ENCODE data around the gene ADCYAP1R1. TPM values are rescaled to one million over a fixed set of nuclear protein-coding genes. Genes with fewer than 3 reads are reported as not detected.

The ADCYAP1R1 gene
- total RNA-seq, 1 donor from 2014 or later = 1.8 TPM

- intact Hi-C loops (cut with DNase I) = no loop called here
- Histone ChIP-seq H3K27me3 (no peaks in the 10 kb centered on the region), H3K9me3 (no peaks in the 10 kb centered on the region), H3K4me1 (no peaks in the 10 kb centered on the region), H3K4me3 (no peak overlapping the region), H3K36me3 (no peaks in the 10 kb centered on the region), H3K27ac (no peak overlapping the region)
- no peak for TF ChIP-seq CTCF (IDR thresholded peaks at IDR 0.05)
- DNase-seq (no peak), ATAC-seq (no peak)
Observed at GRCh38 chr7:31101544-31101943, 49.4 kb downstream of the ADCYAP1R1 start.

DNA sequence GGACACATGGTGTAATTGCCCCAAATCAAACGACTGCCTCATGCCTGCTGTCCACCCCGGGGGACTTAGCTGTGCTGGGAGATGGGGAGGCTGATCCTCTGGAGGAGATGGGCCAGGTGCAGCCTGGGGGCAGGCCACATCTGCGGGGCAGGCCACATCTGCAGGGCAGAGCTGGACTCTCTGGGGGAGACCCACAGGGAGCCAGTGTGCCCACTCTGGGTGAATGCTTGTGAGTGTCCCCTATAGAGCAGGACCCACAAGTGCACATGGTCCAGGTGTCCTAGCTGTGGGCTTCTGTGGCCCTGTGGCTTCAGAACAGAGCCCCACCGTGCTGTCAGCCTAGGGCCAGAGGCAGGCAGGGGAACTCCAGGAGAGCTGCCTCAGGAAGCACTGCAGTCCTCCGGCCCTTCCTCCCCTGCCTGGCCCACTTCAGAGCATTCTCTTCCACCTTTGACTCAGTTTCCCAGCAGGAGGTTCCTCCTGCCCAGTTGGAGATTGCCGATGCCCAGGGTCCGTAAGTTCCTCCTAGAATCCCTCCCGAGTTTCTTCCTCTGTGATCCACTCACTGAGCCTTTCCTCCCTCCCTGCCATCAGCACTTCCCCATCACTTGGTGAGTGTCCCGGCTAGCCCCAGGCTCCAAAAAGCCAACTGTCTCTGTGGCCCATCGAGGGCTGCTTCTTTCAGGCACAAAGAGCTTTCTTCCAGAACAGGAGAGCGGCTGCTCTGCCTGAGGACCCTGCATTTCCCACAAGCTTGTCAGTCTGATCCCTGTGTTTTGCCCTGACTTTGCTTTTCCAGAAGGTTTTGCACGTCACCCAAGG is 50.3 kb downstream of the ADCYAP1R1 start:
- no peak overlapping the region for H3K27ac ChIP-seq
- no peak overlapping the region for H3K4me3 ChIP-seq
- peak; percentile 7 for ATAC-seq
- H3K36me3 ChIP-seq = no peaks in the 10 kb centered on the region
- no peaks in the 10 kb centered on the region for H3K9me3 ChIP-seq
- TF ChIP-seq CTCF (IDR thresholded peaks at IDR 0.05) = no peak
- no peaks in the 10 kb centered on the region for H3K27me3 ChIP-seq
- DNase-seq = no peak
- no peaks in the 10 kb centered on the region for H3K4me1 ChIP-seq
- intact Hi-C loops (cut with DNase I) = no loop called here

DNA sequence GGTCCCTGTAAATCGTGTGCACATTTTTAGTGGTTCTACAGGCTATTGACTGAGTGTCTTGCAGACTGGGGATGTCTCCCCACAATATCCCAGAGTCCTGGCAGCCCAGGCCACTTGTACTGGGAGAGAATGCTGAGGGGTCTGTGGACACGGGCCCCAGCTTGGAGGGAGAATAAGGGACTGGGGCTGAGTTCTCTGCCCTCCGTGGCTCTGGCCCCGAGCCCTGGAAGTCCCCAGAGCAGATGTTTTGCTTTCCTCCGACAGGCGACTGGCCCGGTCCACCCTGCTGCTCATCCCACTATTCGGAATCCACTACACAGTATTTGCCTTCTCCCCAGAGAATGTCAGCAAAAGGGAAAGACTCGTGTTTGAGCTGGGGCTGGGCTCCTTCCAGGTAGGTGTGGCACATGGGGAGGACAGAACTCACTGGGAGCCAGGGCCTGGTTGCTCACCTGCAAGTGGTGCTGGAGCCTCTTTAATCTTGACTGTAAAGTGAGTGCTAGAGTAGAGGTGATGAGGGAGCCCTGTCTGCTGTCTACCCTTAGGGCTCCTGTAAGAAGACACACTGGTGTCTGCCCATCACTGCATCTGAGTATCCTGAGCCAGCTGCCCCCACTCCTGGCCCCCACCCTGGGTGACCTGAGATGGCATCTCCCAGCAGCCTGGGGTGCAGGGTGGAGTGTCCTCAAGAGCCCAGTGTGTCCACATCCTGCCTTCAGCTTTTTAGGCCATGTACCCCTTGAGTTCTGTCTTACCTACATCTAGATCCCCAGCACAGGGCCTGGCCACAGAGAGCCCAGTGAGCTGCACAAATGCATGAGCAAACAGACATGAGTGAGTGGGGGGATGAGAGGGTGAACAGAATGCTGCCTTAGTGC is 51.1 kb downstream of the ADCYAP1R1 start:
- Histone ChIP-seq H3K4me3 (no peak overlapping the region), H3K27me3 (no peaks in the 10 kb centered on the region), H3K4me1 (no peaks in the 10 kb centered on the region), H3K27ac (no peak overlapping the region), H3K36me3 (no peaks in the 10 kb centered on the region), H3K9me3 (no peaks in the 10 kb centered on the region)
- no peak for DNase-seq
- intact Hi-C loops (cut with DNase I) = no loop called here
- no peak for ATAC-seq
- no peak for TF ChIP-seq CTCF (IDR thresholded peaks at IDR 0.05)

DNA sequence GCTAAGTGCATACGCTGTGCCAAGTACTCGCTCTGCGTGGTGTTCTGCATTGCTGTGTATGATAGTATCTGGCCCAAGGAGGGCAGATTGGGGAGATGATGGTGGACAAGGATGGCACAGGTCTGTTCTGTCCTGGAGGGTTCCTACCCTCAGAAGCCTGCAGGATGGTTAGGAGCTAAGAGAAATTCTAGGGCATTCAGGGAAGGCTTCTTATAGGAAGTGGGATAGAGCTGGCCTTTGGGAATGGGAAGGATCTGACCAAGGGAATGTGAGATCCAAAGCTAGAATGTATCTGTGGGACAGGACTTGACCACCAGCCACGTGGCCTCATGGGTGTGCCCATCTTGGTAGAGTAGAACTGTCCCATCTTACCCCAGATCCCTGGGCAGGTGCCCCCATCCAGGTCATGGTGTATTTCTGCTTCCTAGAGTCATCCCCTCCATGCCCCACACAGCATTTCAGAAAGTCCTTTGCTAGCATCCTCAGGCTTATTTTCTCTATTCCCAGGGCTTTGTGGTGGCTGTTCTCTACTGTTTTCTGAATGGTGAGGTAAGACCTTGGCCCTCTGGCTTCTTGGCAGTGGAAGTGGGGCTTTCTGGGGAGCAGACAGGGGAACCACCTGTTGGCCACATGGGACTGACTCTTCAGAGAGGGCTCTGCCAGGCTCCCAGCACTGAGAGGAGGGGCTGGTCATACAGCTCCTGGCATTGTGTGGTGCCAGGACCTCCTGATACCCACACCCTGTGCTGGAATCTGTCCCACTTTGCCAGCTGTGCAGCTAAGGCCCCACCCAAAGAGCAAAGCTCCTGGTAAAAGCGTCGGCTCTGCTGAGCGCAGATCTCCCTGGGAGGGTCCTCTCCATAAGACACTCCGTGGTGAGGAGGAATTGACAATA is 52.5 kb downstream of the ADCYAP1R1 start:
- no peak for TF ChIP-seq CTCF (IDR thresholded peaks at IDR 0.05)
- intact Hi-C loops (cut with DNase I) = no loop called here
- ATAC-seq = no peak
- Histone ChIP-seq H3K36me3 (no peaks in the 10 kb centered on the region), H3K27ac (no peak overlapping the region), H3K4me1 (no peaks in the 10 kb centered on the region), H3K4me3 (no peak overlapping the region), H3K27me3 (no peaks in the 10 kb centered on the region), H3K9me3 (no peaks in the 10 kb centered on the region)
- DNase-seq = no peak

DNA sequence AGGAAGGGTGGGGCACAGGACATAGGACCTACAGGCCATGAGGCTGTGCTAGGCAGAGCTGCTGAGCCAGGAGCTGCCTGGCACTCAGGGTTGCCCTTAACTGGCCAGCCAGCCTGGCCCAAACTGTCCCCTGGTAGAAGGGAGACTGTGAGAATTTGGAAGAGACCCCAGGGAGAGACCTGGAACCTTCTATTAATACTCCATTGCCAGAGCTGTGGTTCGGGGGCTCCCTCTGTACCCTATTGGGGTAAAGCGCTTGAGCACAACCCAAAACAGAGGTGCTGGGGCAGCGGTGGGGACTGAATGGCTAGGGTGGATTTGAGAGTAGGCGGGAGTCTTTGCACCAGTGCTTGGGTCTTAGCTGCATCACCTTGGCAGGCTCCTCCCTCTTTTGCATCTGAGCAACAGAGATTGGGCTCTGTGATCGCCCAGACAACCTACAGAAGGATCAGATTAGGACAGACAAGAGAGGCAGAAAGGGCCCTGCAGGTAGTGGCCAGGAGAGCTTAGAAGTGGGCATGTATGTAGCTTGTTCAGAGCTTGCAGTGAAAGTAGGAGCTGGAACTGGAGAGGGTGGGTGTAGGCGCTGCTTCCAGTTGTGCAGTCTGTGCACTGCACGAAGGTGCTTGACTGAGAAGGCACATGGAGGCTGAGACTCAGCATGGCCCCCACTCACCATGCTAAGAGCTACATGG is 53.3 kb downstream of the ADCYAP1R1 start:
- DNase-seq (no peak), ATAC-seq (no peak)
- Histone ChIP-seq H3K9me3 (no peaks in the 10 kb centered on the region), H3K27ac (no peak overlapping the region), H3K4me1 (no peaks in the 10 kb centered on the region), H3K27me3 (no peaks in the 10 kb centered on the region), H3K4me3 (no peak overlapping the region), H3K36me3 (no peaks in the 10 kb centered on the region)
- no peak for TF ChIP-seq CTCF (IDR thresholded peaks at IDR 0.05)
- intact Hi-C loops (cut with DNase I) = no loop called here

Data from upper lobe of right lung (tissue), 1 donor.